Osteoblast (primary cell): ENCODE measurements around the gene BICDL1. TPM values are rescaled to one million over a fixed set of nuclear protein-coding genes. Genes with fewer than 3 reads are reported as not detected.

Experiments used
- DNase-seq: peaks from one replicate; pipeline ENCODE4 v3.0.0; 2011; ENCODE audit warnings: low spot score, mixed read lengths; ENCODE audit not compliant: insufficient read length; ENCODE audit errors: missing footprints
- H2AFZ ChIP-seq: 2 replicates; pipeline ENCODE4 v1.6.0; 2011; ENCODE audit warnings: mild to moderate bottlenecking, low read length
- H3K27ac ChIP-seq: 2 replicates; pipeline ENCODE4 v1.5.1; 2011; ENCODE audit warnings: mild to moderate bottlenecking, low read depth, low read length, moderate library complexity
- H3K27me3 ChIP-seq: 2 replicates; pipeline ENCODE4 v1.6.0; 2012; ENCODE audit warnings: mild to moderate bottlenecking, control low read depth, inconsistent platforms, low read length, moderate library complexity; ENCODE audit not compliant: insufficient read depth
- H3K36me3 ChIP-seq: 2 replicates; pipeline ENCODE4 v1.5.1; 2011; ENCODE audit warnings: mild to moderate bottlenecking, low read length, control low read depth, moderate library complexity; ENCODE audit not compliant: insufficient read depth
- H3K4me1 ChIP-seq: 2 replicates; pipeline ENCODE4 v1.5.1; 2011; ENCODE audit warnings: mild to moderate bottlenecking, low read length, control low read depth, moderate library complexity; ENCODE audit not compliant: insufficient read depth
- H3K4me2 ChIP-seq: 2 replicates; pipeline ENCODE4 v1.6.0; 2011; ENCODE audit warnings: mild to moderate bottlenecking, low read length; ENCODE audit not compliant: insufficient read depth
- H3K4me3 ChIP-seq: fragments of 200-600 bp; sonication (generic); 3 replicates; pipeline ENCODE4 v1.5.1; 2012; ENCODE audit warnings: mild to moderate bottlenecking, low read length, inconsistent platforms; ENCODE audit not compliant: insufficient read depth
- H3K79me2 ChIP-seq: 2 replicates; pipeline ENCODE4 v1.6.0; 2012; ENCODE audit warnings: mild to moderate bottlenecking, low read length, control low read depth, inconsistent platforms; ENCODE audit not compliant: insufficient read depth
- H3K9me3 ChIP-seq: 2 replicates; pipeline ENCODE4 v1.5.1; 2011; ENCODE audit warnings: low read depth, low read length, control low read depth
- H4K20me1 ChIP-seq: 2 replicates; pipeline ENCODE4 v1.6.0; 2012; ENCODE audit warnings: mild to moderate bottlenecking, low read length, control low read depth; ENCODE audit not compliant: insufficient read depth
- CTCF ChIP-seq: IDR thresholded peaks from 2 replicates; pipeline ENCODE4 v1.5.1; 2011; ENCODE audit warnings: mild to moderate bottlenecking, low read depth, low read length, moderate library complexity; ENCODE audit errors: extremely low read depth
- total RNA-seq: library from RNA; depleted of rRNA; stranded (reverse); fragments of >200 nt; gene quantifications from 2 replicates; pipeline ENCODE4 v1.2.3, GENCODE V29; 2012

The BICDL1 gene
- total RNA-seq, 1 donor: not detected

DNA sequence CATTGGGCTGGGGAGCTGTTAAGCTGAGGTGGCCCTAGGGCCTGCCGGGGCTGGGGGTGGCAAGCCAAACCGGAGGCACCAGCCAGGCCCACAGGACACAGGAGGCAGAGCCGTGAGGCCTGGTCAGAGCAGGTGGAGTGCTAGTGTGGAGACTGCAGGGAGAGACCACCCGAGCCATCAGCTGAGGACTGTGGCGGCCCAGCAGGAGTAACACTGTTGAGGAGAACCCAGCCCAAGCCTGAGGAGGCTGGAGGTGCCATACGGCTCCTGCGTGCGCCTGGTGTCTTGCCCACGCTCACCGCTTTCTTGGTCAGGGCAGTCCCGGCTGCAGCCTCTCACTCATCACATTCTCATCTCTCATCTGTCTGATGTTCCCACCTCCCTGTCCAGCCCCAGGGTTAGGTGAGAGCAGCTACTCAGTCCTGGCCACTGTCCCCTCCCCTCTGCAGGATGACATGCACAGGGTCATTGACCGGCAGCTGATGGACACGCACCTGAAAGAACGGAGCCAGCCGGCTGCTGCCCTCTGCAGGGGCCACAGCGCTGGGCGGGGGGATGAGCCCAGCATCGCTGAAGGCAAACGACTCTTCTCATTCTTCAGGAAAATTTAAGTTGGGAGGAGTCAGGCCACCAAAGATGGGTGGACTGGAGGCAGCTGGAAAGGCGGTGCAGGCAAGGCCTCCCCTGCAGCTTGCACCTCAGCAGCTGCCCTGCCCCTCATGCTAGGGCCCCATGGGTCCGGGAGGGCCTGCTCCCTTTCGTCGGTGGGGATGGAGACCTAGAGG, 103.7 kb downstream of the BICDL1 start:
- H3K36me3 ChIP-seq: peaks cover 27% of the 10 kb centered on the region
- peaks cover 3% of the 10 kb centered on the region for H3K79me2 ChIP-seq
- H3K27me3 ChIP-seq: no peaks in the 10 kb centered on the region
- no peak overlapping the region for H3K4me2 ChIP-seq
- H3K9me3 ChIP-seq: no peaks in the 10 kb centered on the region
- DNase-seq: peak; percentile 89
- peaks cover under 1% of the 10 kb centered on the region for H3K4me1 ChIP-seq
- H3K4me3 ChIP-seq: no peak overlapping the region
- no peak for TF ChIP-seq CTCF
- H2AFZ ChIP-seq: no peak overlapping the region
- H3K27ac ChIP-seq: no peak overlapping the region
- peaks cover 17% of the 10 kb centered on the region for H4K20me1 ChIP-seq

- Histone ChIP-seq H2AFZ (no peak overlapping the region), H3K27me3 (no peaks in the 10 kb centered on the region), H3K4me3 (no peak overlapping the region), H3K9me3 (no peaks in the 10 kb centered on the region), H3K79me2 (peaks cover 5% of the 10 kb centered on the region), H4K20me1 (peaks cover 17% of the 10 kb centered on the region), H3K36me3 (peaks cover 30% of the 10 kb centered on the region), H3K4me2 (no peak overlapping the region), H3K4me1 (no peaks in the 10 kb centered on the region), H3K27ac (no peak overlapping the region)
- peak; percentile 31 for DNase-seq
- TF ChIP-seq CTCF: no peak
Measured at GRCh38 chr12:120093336-120093591, 104.2 kb downstream of the BICDL1 start.

DNA sequence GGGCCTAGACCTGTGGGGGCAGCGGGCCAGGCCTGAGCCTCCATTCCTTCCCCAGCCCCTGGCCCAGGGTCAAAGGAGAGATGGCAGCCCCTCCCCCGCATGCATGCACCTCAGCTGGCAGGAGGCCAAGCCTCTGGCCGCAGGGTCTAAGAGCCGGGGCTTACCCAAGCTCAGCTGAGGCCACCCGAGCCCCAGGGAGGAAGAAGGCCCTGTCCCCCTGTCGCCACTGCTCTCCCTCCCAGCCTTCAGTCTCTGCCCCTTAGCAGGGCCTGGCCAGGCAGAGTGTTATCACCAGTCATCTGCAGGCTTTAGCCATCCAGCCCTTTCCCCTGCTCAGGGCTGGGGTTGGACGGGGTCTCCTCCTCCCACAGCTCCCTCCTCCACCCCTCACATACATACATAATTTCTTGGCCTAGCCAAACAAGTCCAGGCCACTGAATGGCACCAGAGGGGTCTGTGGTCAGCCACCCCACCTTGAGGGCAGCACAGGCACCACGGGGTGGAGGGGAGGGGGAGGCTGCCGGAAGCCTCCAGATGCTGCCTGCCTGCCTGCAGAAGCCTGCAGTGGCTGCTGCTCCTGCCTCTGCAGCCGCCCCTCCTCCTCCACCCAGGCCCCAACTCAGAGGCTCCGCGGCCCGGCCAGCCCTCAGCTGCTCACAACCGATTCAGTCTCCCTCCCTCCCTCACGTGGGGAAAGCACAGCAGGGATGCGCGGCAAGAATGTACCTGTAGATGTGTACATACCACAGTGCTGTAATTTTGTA, 104.7 kb downstream of the BICDL1 start:
- H3K4me1 ChIP-seq: no peaks in the 10 kb centered on the region
- no peak for TF ChIP-seq CTCF
- H3K9me3 ChIP-seq: no peaks in the 10 kb centered on the region
- peak; percentile 75 for DNase-seq
- no peak overlapping the region for H3K4me2 ChIP-seq
- peaks cover 10% of the 10 kb centered on the region for H3K79me2 ChIP-seq
- H3K27me3 ChIP-seq: no peaks in the 10 kb centered on the region
- H4K20me1 ChIP-seq: peaks cover 17% of the 10 kb centered on the region
- no peak overlapping the region for H2AFZ ChIP-seq
- H3K36me3 ChIP-seq: peaks cover 35% of the 10 kb centered on the region
- no peak overlapping the region for H3K4me3 ChIP-seq
- no peak overlapping the region for H3K27ac ChIP-seq

- peaks cover 38% of the 10 kb centered on the region for H3K36me3 ChIP-seq
- H3K27ac ChIP-seq: no peak overlapping the region
- no peak overlapping the region for H3K4me2 ChIP-seq
- H3K4me1 ChIP-seq: no peaks in the 10 kb centered on the region
- no peak for TF ChIP-seq CTCF
- no peak overlapping the region for H3K4me3 ChIP-seq
- no peaks in the 10 kb centered on the region for H3K9me3 ChIP-seq
- DNase-seq: peak; percentile 68
- peaks cover 17% of the 10 kb centered on the region for H4K20me1 ChIP-seq
- H3K79me2 ChIP-seq: peaks cover 15% of the 10 kb centered on the region
- no peaks in the 10 kb centered on the region for H3K27me3 ChIP-seq
- no peak overlapping the region for H2AFZ ChIP-seq
Measured at GRCh38 chr12:120094485-120094884, 105.4 kb downstream of the BICDL1 start.
